Cerebellar cortex (tissue), 1 donor: ENCODE results near the gene NPTX1.

ENCODE experiments used
- DNase-seq: peaks from one replicate; pipeline ENCODE4 v3.0.0-alpha.2; 2015; ENCODE audit warnings: low spot score

Gene NPTX1

DNA sequence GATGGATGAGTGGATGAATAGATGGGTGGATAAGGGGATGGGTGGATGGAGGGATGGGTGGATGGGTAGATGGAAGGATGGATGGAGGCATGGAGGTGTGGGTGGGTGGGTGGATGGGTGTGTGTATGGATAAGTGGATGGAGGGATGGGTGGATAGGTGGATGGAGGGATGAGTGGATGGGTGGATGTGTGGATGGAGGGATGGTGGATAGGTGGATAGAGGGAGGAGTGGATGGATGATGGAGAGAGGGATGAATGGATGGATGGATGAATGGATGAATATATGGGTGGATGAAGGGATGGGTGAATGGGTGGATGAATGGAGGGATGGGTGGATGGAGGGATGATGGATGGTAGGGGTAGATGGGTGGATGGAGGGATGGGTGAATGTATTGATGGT, 27.5 kb upstream of the NPTX1 start:
- DNase-seq = no peak

DNA sequence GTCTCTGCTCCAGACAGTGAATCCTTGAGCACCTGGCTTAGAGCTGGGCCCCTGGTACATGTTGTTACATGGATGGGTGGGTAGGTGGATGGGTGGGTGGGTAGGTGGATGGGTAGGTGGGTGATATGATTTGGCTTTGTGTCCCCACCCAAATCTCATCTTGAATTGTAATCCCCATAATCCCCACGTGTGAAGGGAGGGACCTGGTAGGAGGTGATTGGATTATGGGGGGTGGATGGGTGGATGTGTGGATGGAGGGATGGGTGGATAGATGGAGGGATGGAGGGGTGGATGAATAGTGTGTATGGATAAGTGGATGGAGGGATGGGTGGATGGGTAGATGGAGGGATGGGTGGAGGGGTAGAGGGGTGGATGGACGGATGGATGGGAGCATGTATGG, 26.6 kb upstream of the NPTX1 start:
- no peak for DNase-seq

DNA sequence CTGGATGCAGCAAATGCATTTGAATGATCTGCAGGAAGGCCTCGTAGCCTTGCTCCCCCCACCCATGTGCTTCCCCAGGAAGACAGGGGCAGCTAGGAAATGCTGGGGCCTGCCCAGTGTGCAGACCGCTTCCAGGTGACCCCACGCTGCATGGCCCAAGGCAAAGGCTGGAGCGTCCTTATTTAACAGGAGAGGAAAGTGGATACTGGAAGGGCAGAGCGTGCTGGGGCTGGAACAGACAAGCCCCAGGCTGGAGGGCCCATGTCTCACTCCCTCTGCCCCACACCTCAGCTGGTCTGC, 26.1 kb upstream of the NPTX1 start:
- DNase-seq = no peak

DNA sequence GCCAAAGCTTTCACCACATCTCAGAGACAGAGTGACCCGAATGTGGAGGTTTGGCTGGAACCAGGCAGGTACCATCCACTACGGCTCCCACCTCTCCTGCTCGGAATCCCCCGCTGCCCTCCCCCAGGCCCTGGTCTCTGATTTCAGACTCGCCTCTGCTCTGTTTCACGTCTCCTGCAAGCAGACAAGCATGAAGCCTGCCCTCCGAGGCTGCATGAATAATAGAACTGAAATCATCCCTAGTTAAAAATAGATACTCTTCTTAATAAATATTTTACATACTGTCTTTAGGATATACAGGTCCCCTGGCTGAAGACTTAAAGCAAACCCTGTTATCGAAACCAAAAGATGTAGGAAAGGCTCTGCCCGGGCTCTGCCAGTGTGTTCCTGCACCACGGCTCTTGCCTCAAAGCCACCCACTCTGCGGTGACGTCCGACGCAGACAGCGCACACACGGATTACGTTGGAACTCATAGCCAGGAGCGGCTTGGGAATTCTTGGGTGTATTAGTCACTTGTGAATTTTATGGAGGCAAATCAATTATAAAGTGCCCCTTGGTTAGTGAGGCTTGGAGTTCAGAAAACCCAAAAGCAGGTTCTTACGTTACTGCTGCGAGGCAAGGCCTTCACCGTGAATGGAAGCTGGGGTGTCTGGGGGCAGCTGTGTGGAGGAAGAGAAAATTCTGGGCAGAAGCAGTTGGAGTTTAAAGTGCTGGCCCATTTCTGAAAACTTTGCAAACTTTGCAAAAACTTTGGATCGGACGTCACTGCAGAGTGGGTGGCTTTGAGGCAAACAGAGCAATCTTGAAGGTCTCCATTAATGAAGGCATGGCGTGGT, 25.6 kb upstream of the NPTX1 start:
- no peak for DNase-seq

DNA sequence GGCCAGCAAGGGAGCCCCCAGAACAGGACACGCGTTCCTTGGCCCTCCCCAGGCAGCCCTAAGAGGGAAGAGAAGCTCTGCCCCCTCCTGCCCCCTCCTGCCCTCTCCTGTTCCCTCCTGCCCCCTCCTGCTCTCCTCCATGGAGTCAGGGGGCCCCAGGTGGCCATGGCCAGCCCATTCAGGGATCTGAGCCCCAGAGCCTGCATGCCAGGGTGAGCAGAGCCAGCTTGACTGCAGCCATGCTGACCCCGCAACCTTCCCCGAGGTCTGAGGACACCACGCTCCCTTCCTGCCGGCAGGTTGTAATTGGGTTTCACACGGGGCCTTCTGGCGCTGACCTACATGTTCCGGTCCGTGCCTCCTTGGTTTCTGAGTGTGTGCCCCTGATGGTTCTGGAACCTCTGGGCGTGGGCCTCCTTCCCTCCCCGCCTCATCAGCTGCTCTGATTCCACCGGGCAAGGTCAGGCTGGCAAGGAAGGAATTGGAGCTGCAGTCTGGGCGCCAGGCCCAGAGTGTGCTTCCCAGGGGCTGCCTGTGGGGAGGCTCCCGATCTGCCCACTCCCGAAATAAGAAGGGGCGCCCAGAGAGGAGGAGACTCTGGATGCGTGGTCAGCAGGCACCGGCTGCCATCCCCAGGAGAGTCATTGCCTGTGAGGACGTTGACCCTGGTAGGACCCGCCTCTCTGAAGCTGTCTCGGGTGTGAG, 23.7 kb upstream of the NPTX1 start:
- peak; percentile 33 for DNase-seq

DNA sequence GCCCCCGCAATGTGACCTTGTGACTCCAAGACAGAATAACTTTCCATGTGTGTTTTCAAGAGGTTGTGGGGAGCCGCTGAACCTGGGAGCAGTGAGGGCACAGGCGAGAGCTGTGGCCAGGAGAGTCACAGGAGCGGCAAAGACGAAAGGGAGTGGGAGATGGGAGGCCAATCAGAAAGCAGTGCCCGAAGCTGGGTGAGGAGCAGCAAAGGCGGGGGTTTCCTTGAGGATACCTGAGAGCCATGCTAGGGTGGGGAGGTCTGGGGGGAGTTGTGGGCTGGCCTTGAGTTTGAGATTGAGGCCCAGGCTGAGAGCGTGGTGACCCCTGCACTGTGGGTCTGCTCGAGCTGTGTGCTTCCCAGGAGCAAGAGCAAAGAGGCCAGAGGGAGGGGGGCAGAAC, 23.2 kb upstream of the NPTX1 start:
- no peak for DNase-seq

DNA sequence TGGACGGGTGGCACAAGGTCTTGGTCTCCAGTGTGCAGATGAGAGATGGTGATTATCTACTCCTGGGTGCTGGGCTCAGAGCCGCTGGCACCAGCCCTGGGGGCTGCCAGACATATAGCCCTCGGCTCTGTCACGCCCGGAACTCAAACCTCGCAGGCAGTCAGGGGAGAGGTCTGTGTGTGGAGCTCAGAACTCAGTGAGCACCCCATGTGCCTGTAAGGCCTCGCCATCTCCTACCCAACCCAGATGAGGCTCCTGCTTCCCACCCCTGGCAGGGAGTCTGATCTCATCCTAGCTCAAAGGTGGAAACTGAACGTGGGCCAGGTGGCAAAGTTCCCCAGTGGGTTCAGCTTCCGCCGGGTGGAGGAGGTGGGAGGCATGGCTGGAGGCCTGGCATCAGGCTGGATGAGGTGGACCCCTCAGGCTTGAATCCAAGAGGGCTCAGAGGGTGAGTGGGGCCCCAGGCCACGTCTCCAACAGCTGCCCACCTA, 22.6 kb upstream of the NPTX1 start:
- no peak for DNase-seq

DNA sequence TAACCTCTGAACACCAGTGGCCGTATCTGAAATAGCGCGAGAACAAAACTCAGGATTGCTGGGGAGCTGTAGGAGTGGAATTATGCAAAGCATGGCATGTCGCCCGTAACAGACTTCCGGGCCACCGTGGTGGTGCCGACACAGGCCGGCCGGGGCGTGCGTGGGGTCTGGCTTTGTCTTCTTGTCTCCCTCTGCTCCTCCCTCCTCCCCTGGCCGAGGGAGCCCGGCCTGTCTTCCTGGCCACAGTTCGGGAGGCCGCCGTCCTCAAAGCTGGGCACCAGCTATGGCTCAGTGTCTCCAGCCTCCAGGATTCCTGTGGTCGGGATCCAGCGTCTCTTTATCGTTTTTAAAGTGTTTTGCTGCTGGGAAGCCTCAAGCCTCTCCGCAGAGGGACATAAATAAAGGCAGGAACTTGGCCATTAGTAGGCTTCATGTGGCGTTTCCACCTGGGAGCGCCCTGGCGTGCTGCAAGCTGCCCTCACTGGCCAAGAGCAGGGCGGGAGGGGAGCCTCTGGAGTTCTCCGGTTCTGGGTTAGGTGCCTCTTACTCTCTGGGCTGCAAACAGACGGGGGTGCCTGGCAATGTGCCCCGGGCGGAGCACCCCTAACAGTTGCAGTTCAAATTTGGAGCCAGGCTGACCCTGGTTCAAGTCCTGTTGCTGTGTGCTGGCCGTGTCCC, 22.0 kb upstream of the NPTX1 start:
- peak; percentile 66 for DNase-seq

DNA sequence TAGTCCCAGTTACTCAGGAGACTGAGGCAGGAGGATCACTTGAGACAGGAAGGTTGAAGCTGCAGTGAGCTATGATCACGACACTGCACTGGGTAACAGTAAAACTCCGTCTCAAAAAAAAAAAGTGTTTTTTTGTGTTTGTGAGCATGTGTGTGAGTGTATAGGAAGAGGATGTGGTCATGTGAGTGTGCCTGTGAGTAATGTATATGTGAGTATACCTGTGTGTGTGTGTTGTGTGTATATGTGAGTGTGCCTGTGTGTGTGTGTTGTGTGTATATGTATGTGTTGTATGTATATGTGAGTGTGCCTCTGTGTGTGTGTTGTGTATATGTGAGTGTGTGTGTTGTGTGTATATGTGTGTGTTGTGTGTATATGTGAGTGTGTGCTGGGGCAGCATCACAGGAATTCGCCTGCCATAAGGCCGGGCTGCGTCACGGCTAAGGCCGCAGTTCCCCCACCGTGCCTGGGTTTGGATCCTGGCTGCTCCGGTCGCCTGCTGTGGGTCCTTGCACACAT, 21.4 kb upstream of the NPTX1 start:
- no peak for DNase-seq

DNA sequence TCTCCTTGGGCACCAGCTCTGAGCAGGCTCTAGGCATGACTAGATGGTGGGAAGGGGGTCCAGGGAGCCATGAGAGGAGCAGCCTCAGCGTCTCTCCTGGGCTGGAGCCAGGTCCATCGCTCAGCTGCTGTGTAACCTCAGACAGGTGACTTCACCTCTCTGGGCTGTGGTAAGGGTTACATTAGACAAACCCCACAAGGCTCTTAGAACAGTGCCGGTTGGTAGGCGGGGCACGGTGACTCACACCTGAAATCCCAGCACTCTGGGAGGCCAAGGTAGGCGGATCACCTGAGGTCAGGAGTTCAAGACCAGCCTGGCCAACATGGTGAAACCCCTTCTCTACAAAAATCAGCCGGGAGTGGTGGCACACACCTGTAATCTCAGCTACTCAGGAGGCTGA, 18.1 kb upstream of the NPTX1 start:
- DNase-seq = no peak

DNA sequence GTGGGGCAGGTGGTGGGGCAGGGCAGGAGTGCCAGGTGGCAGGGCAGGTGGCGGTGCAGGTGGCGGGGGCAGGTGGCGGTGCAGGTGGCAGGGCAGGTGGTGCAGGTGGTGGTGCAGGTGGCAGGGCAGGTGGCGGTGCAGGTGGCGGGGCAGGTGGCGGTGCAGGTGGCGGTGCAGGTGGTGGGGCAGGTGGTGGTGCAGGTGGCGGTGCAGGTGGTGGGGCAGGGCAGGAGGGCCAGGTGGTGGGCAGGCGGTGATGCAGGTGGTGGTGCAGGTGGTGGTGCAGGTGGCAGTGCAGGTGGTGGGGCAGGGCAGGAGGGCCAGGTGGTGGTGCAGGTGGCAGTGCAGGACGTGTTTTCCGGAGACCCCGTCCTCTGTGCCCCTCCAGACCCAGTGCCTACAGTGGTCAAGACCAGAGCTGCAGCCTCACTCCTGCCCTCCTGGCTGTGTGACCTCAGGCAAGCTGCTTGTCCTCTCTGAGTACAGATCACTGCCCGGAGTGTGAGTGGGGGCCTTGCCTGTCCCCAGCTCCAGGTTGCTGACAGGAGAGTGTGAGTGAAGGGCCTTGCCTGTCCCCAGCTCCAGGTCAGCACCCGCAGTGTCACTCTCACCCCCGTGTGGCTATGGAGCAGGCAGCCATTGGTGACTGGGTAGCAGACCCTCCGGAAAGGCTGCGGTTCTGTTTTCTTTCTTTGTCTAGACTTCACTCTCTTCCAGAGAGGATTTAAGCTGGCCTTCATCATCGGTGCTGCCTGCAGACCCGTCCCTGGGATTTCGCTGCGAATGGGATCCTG, 16.1 kb upstream of the NPTX1 start:
- DNase-seq = no peak

DNA sequence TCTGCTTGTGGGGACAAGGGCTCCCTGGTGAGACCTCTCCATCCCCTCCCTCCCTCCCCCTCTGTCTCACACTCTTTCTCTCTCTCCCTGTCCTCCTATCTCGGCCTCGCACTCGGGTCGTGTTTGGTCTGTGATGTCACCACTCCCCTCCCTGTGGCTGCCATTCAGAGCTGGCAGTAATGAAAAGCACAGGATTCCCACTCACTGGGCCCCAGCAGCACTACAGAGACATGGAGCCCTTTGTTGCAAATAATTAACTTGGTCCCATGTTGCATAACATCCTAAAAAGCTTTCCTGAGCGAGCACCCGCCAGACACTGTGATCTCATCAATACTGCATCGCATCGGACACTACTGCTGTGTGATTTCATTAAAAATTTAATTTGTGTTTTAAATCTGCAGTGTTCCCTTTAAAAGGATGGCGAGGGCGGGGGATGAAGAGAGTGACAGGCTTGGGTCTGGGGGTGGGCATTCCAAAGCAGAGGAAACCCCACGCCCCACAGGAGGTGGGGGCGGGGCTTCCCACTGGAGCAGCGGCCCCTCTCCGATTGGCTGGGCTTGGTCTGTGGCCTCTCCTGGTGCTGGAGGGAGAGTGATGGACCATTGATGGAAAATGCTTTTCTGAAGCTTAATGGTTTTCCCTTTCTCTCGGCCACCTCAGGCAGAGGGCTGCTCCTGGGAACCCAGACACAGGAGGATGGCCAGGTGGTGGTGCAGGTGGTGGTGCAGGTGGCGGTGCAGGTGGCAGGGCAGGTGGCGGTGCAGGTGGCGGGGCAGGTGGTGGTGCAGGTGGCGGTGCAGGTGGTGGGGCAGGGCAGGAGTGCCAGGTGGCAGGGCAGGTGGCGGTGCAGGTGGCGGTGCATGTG, 15.3 kb upstream of the NPTX1 start:
- no peak for DNase-seq

DNA sequence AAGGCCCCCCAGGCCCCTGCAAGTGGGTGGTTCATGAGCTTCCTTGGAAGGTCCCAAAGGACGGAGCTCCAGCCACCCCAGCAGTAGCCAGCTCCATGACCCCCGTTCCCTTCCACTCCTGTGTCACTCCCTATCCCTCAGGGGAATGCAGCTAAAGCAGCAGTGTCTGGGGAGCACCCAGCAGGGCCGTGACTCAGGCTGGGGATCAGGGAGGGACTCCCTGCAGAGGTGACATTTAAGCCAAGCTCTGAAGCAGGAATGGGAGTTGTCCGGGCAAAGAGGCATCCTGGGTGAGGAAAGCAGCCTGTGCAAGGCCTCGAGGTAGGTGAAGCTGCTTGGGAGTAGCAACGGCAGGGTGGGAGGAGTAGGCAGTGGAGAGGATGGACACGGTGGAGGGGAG, 11.1 kb upstream of the NPTX1 start:
- DNase-seq = no peak

DNA sequence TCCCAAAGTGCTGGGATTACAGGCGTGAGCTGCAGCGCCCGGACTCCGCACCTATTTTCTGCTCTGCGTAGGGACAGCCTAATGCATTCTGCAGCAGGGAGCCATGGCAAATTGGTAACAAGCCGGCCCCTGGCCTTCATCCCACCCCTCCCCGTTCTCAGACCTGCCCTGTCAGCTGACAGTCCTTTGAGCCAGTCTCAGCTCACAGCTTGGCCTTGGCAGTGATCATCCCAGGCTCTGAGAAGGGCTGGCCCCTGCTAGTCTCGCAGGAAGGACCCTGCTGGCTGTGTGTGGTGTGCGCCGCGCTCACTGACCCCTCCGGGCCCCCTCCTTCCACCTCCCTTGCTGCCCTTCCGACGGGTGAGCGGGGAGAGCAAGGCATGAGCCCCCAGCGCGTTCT, 10.3 kb upstream of the NPTX1 start:
- DNase-seq = no peak

DNA sequence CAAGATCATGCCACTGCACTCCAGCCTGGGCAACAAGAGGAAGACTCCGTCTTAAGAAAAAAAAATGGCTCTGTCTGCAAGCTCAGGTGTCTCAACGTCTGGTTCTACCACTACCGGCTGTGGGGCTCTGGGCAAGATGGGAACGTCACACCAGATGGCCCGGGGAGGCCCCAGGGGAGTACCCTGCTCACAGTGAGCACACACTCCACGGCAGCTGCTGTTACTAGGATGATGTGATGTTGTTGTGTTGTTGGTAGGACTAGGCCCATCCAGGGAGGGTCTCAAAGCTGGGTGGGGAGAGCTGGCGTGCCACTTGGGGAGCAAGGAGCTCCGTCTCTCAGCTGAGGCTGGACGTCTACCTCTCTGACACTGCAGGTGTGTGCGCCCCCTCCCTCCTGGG, 9.4 kb upstream of the NPTX1 start:
- DNase-seq = no peak

DNA sequence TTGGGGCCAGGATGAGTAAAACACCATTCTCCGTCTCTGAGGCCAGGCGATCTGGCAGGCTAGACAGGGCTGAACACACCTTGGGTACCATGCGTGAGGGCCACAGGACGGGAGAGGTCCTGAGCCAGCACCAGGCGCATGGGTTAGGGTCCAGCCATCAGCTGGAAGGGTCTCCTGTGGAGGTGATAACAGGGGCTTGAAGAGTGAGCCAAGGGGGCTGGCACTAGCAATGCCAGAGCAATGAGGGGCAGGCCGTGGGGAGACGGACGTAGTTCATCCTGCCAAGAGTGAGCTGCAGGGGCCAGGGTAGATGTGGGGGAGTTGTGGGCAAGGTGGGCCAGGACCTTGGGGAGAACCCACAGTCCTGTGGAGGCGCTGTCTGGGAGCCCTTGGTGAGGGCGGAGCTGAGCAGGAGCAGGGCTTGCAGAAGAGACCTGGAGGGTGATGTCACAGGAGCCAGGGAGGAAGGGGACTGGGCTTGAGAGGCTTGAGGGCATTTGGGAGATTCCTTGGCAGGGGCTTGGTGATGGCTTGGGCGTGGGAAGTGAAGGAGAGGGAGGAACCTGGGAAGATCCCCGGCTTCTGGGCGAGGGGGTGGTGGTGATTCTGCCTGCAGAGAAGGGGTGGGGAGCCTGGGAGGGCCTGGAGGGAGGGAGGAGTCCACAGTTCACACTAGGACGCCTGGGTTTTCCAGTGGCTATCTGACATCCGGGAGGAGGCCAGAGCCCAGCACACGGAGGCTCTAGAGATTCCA, 6.3 kb upstream of the NPTX1 start:
- DNase-seq = no peak

DNA sequence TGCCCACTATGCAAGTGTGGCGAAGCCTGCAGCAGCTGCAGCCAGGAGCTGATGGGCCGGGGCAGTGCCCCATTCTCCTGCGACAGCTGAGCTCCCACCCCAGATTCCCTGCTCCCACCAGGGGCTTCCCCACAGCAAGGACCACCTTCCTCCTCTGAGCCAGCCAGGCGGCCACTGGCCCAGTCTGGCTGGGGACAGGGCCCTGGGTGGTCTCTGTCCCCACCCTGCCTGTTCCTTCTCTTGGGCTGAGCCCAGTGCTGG, 5.6 kb upstream of the NPTX1 start:
- no peak for DNase-seq

DNA sequence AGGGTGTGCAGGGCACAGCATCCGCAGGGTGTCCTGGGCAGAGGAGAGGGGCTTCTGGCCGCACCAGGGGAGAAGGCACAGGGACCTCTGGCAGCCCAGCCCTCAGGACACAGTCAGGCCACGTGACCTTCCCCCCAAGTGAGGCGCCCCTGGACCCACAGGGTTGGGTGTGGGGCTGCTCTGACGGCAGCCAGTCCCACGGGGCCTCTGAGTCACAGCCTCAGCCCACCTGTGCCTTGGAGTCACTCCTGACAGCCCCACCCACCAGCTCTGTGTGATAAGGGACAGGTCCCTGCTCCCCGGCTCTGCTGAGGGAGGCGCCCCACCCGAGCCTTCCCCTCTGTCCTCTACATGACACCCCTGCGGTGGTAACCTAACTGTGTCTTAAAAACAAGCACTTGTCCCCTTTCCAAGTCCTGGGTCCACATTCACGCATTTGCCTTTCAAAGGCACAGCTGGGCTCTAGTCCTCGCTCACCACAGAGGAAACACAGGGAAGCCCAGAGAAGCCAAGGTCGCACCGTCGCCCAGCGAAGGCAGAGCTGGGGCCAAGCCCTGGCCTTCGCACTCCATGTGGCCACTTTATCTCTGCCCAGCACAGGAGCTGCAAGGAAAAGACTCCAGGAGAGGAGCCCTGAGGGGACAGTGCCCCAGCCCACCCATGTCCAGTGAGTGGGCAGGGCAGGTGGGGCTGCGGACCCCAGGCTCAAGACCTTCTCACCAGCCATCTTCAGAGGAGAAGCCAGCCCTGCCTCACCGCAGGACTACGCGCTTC, 5.1 kb upstream of the NPTX1 start:
- no peak for DNase-seq

DNA sequence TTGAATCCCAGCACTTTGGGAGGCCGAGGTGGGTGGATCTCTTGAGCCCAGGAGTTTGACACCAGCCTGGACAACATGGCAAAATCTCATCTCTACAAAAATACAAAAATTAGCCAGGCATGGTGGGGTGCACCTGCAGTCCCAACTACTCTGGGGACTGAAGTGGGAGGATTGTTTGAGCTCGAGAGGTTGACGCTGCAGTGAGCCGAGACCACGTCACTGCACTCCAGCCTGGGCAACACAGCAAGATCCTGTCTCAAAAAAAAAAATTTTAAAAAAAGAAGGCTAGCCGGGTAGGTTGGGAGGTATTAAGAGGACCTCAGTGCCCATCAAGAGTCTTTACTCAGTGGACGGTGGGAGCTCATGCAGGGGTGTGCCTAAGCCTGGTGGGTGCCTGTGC, 3.8 kb upstream of the NPTX1 start:
- no peak for DNase-seq

DNA sequence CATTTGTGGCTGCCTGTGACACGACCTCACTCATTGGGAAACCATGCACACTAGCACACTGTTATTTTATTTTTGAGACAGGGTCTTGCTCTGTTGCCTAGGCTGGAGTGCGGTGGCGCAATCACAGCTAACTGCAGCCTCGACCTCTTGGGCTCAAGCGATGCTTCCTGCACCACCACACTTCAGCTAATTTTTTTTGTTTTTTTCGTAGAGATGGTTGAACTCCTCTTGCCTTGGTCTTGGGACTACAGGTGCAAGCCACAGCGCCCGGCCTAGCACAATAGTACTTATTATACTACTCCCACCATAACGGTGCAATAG, 2.8 kb upstream of the NPTX1 start:
- DNase-seq = no peak
